ENCODE measurements around the gene MARCHF2. TPM values are rescaled to one million over a fixed set of nuclear protein-coding genes. Genes with fewer than 3 reads are reported as not detected.

The MARCHF2 gene
- total and polyA plus RNA-seq, 4 donors, result 26.7 to 81.5 (median 47.8) TPM

GRCh38 chr19:8426283-8426682, 13.2 kb downstream of the MARCHF2 start:
- DNase-seq (no peak), ATAC-seq (ENCODE audit: insufficient read depth, low FRiP score) (no peak)
- Histone ChIP-seq H3K9me3 (ENCODE audit: control insufficient read depth in 4 of 4, insufficient read depth in 3 of 4, low read length in 3 of 4) (no peaks in the 10 kb centered on the region), H3K27ac (ENCODE audit: low read depth in 1 of 2, low read length in 1 of 2) (no peak overlapping the region), H3K4me3 (no peak overlapping the region), H3K9ac (ENCODE audit: insufficient read depth in 1 of 2, low read length in 2 of 2) (no peak overlapping the region), H3K36me3 (ENCODE audit: control insufficient read depth in 4 of 4, insufficient read depth in 4 of 4, low read length in 4 of 4) (peaks cover 0 to 30% (median 3%) of the 10 kb centered on the region in 4 donors), H3K27me3 (ENCODE audit: control insufficient read depth in 3 of 3, insufficient read depth in 3 of 3, low read length in 2 of 3) (no peaks in the 10 kb centered on the region), H3K4me1 (ENCODE audit: control insufficient read depth in 5 of 5, insufficient read depth in 5 of 5, low read length in 5 of 5) (peaks cover 0 to 9% (median 0%) of the 10 kb centered on the region in 5 donors)
- no peak for TF ChIP-seq CTCF (IDR thresholded peaks at IDR 0.05; ENCODE audit: control extremely low read depth, extremely low read depth)
- WGBS, 2 donors, result 95 to 97% methylated on average over 7 of the region's 7 CpGs

GRCh38 chr19:8429044-8429443, 15.9 kb downstream of the MARCHF2 start:
- H3K9me3 ChIP-seq (ENCODE audit: control insufficient read depth in 4 of 4, insufficient read depth in 3 of 4, low read length in 3 of 4), result no peaks in the 10 kb centered on the region
- TF ChIP-seq CTCF (IDR thresholded peaks at IDR 0.05; ENCODE audit: control extremely low read depth, extremely low read depth), result no peak
- H3K4me3 ChIP-seq, result no peak overlapping the region
- H3K36me3 ChIP-seq (ENCODE audit: control insufficient read depth in 4 of 4, insufficient read depth in 4 of 4, low read length in 4 of 4), result peaks cover 0 to 21% (median 0%) of the 10 kb centered on the region in 4 donors
- DNase-seq (no peak), ATAC-seq (ENCODE audit: insufficient read depth, low FRiP score) (no peak)
- 94 to 95% methylated on average over 6 of the region's 6 CpGs for WGBS, 2 donors
- H3K9ac ChIP-seq (ENCODE audit: insufficient read depth in 1 of 2, low read length in 2 of 2), result no peak overlapping the region
- H3K27me3 ChIP-seq (ENCODE audit: control insufficient read depth in 3 of 3, insufficient read depth in 3 of 3, low read length in 2 of 3), result no peaks in the 10 kb centered on the region
- peaks cover 0 to 4% (median 0%) of the 10 kb centered on the region in 5 donors for H3K4me1 ChIP-seq (ENCODE audit: control insufficient read depth in 5 of 5, insufficient read depth in 5 of 5, low read length in 5 of 5)
- no peak overlapping the region for H3K27ac ChIP-seq (ENCODE audit: low read depth in 1 of 2, low read length in 1 of 2)

GRCh38 chr19:8429826-8430225, 16.7 kb downstream of the MARCHF2 start:
- no peaks in the 10 kb centered on the region for H3K4me1 ChIP-seq (ENCODE audit: control insufficient read depth in 5 of 5, insufficient read depth in 5 of 5, low read length in 5 of 5)
- H3K36me3 ChIP-seq (ENCODE audit: control insufficient read depth in 4 of 4, insufficient read depth in 4 of 4, low read length in 4 of 4), result peaks cover 0 to 19% (median 0%) of the 10 kb centered on the region in 4 donors
- 96 to 98% methylated on average over 6 of the region's 6 CpGs for WGBS, 2 donors

More at GRCh38 chr19:8429826-8430225, 16.7 kb downstream of the MARCHF2 start:
- DNase-seq (no peak), ATAC-seq (ENCODE audit: insufficient read depth, low FRiP score) (no peak)
- Histone ChIP-seq H3K9ac (ENCODE audit: insufficient read depth in 1 of 2, low read length in 2 of 2) (no peak overlapping the region), H3K27ac (ENCODE audit: low read depth in 1 of 2, low read length in 1 of 2) (no peak overlapping the region), H3K27me3 (ENCODE audit: control insufficient read depth in 3 of 3, insufficient read depth in 3 of 3, low read length in 2 of 3) (no peaks in the 10 kb centered on the region), H3K9me3 (ENCODE audit: control insufficient read depth in 4 of 4, insufficient read depth in 3 of 4, low read length in 3 of 4) (no peaks in the 10 kb centered on the region), H3K4me3 (no peak overlapping the region)
- no peak for TF ChIP-seq CTCF (IDR thresholded peaks at IDR 0.05; ENCODE audit: control extremely low read depth, extremely low read depth)

Data from lung (tissue), 12 donors.